Erythroblast (primary cell): ENCODE data around the gene ZNF200.

Experiments
- GATA1 ChIP-seq: IDR thresholded peaks from 2 replicates; pipeline ENCODE4 v1.6.1; 2011; ENCODE audit warnings: low read depth, mild to moderate bottlenecking, control low read depth, low read length, moderate library complexity
- POLR2A ChIP-seq: IDR thresholded peaks from 2 replicates; pipeline ENCODE4 v1.6.1; 2011; ENCODE audit warnings: mild to moderate bottlenecking, low read length

DNA sequence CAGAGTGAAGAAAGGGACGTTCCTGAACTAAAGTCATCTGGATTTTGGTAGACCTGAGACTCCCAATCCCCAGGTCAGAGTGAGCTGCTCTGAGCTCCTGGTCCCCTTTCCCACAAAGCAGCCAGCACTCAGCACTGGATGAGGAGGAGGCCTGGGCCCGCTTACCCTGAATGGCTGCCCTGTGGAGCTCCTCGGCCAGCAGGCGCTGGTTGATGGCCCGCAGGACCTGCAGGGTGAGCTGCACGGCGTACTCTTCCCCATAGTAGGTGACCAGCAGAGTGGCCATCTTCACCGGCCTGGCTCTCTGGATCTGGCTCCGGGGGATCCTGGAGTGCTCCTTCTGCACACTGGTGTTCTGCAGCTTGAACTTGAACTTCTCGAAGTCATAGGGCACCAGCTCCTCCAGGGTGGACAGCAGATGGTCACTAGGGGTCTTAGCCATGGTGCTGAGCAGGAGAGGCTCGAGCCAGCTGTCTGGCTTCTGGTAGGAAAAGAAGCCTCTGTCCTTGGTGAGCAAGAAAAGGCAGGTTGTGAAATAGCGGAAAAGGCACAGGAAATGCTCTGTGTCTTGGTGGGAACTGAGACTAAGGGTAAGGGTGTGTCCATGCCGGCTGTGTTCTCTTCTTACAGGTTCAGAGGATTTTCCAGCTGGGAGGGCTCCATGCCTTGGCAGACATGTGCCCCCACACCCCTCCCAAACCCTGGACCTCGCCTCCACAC lies 21.3 kb upstream of the ZNF200 start, which contains the start of gene MEFV:
- TF ChIP-seq POLR2A, result no peak
- no peak for TF ChIP-seq GATA1
